ENCODE measurements around the gene FASLG.
A peak's percentile ranks its signal among the peaks of the same experiment; 100 is the strongest.

Gene FASLG

DNA sequence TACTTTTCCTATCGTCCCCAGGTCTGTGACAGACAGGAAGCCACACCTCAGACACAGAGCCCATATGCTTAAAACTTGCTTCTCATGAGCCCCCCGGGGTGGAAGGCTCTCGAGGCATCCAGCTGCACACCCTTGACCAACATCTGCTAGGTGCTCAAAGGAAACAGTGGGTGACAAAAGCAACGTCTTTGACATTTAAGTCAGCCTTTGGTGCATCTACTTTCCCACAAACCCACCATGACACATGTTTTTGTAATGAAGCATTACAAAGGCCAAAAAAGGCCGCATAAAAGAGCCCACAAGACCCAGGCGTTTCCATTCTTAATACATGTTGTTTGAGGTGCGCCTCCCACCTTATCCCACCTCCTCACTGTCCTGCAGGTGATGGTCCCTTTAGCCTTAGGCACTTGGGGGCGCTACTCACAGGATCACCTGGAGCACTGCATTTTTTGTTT lies 11.8 kb upstream of the FASLG start:
- FAIRE-seq = no peak

DNA sequence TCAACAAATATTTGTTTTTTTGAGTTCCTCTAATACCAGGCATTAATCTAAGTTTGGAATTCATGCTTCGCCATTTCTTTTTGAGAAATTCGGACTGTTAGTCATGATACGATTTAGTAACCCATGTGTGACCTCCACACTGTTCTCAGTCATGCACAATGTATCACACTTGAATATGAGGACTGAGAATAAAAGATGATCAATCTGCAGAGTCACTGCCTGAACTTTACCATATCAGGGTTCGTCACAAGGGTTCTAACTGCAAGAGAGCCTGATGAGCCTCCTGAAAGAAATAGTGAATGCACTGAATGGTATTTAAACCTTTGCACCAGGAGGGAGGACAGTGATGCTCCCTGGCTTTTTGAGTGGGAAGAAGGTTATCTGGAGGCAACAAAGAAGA lies 10.9 kb upstream of the FASLG start:
- no peak for FAIRE-seq

DNA sequence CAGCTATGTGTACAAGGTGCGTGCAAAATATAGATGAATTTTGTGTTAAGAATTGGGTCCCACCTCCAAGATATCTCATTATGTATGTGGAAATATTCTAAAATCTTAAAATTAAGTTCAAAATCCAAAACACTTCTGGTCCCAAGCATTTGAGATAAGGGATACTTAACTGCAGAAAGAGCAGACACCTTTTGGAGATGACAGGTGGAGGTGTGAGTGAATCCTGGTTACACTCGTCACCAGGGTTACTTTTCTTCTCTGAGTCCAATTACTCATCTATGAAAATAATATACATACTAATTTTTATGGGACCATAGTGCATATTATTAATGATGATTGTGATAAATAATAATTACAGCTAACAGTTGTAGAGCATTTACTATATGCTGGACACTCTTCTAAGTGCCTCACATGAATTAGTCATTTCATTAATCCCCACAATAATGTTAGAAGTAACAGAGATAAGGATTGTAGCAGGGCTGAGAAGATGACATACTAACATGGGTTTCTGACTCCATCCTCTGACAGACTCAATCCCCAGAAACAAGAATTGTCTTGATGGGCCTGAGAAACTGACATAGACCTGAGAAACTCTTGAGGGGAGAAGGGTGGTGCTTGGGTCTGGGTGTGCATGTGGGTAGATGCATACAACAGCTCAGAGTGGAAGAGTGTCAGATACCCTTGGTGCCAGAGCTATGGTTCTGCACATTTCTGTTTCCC lies 8.3 kb upstream of the FASLG start:
- no peak for FAIRE-seq

DNA sequence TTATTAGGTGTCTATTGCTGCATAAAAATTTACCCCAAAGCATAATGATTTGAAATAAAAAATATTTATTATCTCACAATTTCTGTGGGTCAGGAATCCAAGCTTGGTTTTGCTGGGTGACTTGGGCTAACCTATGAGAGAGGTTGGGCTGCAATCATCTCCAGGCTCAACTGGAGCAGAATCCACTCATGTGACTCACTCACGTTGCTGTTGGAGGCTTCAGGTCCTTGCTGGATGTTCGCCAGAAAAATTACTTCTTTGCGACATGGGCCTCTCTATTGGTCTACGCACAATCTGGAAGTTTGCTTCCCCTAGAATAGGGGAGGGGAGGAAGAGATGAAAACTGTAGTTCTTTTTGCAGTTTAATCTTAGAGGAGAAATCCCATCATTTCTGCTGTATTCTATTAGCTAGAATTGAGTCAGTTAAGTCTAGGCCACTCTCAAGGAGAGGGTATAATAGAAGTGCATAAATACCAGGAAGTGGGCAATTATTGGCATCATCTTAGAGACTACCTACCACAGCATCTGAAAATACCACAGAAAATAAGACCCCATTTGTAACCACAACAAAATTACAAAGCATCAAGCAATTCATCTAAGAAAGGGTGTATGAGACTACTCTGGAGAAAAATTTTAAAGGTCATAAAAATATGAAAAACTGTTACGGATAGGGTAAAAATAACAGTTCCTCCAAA lies 5.7 kb upstream of the FASLG start:
- FAIRE-seq = no peak

DNA sequence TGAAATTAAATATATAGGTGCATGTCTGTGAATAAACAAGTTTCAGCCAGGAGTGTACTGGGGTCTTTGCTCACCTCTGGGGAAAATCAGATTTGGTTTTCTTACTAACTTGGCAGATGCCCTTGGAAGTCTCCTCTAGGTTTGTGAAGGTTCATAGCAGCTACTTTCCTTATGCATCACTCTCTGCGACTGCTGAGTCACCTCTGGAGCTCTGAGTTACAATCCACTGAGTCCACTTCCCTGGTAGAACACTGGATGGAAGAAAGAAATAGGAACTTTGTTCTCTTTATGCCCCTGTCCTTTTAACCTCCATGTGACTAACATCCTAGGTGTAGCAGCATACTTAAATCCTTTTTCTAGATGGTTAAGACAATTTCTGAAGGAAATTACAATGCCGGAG lies 4.4 kb upstream of the FASLG start:
- no peak for FAIRE-seq

DNA sequence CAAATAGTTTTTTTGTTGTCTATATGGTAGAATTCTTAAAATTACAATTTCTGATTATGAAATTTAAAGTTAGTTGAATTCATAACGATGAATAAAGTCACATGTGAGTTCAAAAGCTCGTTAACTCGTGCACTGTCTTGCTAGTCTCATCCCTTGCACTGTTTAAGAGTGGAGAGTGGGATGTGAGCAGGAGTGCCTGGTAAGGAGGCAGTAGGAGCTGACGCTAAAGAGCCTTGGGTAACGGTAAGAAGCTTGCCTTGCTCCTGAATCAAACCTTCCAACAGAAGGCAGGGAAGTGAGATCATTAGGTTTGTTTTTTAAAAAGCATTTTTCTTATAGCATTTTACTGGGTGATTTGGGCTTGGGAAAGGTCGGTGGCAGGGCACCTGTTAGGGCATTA lies 2.3 kb upstream of the FASLG start:
- FAIRE-seq = no peak

DNA sequence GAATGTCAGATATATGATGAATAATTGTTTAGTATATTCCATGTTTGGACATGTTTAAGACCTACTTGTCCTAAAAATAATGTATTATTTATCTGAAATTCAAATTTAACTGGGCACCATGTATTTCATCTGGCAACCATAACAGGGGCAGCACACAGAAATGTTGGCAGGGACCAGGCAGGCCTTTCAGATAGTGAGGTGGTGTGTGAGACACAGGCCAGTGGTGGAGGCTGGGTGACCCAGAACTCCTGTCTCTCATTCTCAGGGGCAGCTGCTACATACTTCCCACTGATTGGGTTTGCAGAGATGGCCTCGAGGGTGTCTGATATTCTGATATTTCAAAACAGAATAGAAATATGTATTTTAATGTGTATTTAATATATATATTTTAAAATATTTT lies 1.3 kb upstream of the FASLG start:
- no peak for FAIRE-seq

DNA sequence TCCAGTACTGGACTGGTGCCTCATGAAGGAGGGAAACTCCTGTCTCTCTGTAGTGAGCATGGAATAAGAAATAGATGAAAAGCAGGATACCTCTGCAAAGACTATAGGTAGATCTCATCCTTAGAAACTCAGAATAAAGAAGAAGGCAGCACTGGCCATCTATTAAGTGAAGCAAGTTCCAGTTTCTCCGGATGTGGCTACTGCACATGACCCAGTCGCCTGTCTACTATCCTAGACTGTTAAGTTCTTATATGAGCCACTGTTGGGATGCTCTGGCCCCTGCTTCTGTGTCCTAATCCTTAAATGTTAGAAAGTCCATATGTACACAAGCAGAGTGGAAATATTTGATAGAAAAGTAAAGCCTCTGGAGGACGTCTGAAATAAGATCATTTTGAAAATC lies 2.2 kb downstream of the FASLG start:
- FAIRE-seq = no peak

DNA sequence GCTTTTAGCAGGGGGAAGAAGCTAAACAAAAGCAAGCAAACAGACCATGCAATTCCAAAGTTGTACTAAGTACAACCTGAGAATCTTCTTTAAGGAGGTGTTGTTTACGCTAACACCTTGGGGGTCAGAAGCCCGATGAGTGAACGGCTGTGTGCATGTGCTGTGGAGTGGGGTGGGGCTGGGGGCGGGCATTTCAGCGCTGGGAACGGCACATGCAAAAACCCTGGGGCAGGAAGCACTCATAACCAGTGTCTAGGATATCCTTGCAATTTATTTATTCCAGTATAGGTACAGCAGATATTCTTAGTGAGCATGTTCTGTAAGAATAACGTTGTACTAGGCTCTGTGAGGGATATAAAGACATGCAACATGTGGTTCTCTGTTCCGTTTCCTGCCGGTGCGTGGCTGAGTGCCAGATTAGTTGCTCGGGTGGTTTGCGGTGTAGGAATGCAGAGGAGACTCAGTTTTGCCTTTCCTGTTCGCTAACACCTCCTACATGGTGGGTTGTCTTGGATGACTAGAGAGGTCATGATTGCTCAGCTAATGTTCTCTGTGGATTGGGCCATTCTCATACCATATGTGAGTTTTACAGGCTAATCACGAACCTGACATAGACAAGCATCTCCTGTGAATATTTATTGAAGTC lies 3.7 kb downstream of the FASLG start:
- FAIRE-seq = no peak

DNA sequence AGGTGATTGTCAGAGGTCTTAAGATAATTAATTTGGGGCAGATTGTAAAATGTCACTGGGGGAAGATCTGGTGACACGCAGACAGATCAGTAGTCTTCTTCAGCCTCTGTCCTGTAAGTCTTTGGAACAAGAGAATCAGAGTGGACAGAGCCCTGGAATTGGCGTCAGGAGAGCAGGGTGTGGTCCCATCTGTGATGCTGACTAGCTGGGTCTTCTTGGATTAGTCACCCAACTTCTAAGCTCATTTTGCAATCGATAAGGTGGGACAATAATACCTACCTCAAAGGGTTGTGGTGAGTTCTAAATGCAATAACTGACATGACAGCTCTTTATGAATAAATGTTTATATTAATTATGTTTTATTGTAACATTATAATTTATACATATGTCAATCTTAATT lies 4.8 kb downstream of the FASLG start:
- FAIRE-seq = no peak

DNA sequence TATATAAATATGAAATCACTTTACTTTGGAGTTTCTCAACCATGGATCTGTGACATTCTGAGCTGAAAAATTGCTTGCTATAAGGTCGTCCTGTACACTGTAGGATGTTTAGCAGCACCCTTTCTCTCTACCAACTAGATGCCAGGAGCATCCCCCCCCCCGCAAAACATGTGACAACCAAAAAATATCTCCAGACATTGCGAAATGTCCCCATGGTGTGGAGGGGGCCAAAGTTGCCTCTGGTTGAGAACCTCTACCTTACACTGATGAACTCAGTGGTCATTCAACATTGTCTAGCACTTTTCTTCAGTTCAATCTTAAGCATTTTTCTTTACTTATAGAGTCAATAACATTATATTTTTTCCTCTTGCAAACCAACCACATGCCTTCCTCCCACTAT lies 9.2 kb downstream of the FASLG start:
- FAIRE-seq = no peak

DNA sequence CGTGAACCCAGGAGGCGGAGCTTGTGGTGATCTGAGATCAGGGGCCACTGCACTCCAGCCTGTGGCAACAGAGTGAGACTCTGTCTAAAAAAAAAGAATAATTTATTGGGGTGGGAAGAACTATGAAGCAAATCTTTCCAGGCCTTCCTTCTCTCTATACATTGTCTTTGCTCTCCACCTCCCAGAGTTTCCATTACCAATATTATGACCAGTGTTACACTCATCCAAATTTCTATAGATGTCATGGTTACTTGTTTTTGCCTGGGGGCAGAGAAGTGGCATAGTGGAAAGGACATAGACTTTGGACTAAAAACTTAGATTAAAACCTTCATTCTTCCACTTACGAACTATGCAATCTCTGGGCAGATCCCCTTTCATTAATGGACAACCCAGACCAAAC lies 10.1 kb downstream of the FASLG start:
- FAIRE-seq = no peak

DNA sequence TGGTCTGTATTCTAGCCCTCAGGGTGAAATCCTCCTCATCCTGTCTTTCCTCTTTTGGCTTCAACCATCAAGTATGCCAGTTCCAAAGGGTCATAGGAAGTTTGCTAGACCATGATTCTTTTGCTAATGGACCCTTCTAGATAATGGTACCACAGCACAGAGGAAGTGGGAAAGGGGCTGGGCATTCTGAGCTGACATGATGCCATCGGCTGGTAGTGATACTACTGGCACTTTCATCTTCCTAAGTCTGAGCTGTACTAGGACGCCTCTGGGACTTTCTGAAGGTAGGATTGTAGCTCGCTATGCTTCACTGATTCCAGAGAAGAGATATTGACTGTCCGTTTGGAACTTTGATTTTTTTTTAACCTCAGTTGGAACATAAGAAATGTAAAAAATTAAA lies 11.4 kb downstream of the FASLG start:
- no peak for FAIRE-seq

DNA sequence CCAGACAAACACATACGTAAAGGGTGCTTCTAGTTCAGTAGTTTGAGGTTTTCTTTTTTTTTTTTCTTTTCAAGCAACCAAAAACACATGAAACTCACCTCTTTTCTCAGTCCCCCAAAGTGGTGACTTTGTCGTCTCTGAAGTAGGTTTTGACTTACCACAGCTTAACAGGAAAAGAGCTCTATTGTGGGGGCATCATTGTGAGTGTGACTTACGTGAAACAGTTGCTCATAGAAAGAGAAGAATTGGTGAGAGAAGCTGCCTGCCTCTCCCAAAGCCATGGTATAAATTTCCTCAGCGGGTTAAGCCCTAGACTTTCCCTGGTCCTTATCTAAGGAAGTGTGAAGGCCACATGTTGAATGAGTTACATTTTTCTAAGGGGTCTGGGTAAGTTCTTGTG lies 11.9 kb downstream of the FASLG start:
- FAIRE-seq = no peak

DNA sequence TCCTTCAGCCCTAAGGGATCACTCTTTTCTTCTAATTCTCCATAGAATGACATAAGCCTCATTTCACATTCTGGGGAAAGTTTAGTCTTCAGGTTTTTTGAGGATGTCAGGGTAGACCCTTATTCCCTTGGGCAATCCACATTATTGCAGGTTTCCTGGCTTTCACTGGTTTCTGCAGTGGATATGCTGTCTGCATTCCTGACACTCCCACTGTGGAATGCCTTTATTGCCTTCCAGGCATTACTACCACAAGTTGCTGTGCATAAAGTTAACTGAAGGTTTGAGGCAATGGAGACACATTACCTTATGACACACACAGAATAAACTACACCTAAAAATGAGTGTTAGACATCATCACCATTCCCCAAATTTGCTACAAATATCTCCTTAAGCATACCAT lies 12.7 kb downstream of the FASLG start:
- FAIRE-seq = no peak

DNA sequence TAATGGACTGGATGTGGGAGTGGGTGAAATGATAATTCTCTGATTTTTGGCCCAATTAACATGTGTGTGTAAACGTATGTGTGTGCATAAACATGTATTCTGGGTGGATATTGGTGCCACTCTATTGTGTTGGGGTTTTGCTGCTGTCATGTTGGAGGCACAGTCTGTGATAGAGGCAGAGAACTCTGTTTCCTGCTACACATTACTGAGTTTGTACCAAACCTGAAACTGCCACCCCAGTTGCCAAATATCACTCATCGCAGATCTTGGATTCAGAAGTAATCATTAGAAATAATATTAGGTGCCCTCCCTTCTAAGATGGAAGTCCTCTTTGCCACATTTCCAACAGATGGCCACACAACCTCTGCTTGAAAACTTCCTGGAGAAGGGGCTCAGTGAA lies 13.8 kb downstream of the FASLG start:
- no peak for FAIRE-seq

DNA sequence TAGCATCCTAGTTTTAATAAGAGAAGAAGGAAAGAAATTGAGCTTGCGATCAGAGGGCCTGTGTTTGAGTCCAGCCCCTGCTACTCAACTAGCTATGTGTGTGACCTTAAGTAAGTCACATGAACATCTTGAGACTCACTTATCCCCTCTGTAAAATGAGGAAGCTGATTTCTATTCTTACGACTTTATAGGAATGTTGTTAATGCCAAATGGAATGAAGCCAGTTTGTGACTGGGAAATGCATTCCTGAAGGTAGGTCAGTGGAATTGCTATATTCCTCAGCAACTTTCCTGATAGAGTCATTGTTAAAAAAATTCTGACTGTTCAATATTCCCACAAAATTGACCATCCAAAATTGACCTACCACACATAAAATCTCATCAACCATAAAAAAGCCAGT lies 14.9 kb downstream of the FASLG start:
- no peak for FAIRE-seq

DNA sequence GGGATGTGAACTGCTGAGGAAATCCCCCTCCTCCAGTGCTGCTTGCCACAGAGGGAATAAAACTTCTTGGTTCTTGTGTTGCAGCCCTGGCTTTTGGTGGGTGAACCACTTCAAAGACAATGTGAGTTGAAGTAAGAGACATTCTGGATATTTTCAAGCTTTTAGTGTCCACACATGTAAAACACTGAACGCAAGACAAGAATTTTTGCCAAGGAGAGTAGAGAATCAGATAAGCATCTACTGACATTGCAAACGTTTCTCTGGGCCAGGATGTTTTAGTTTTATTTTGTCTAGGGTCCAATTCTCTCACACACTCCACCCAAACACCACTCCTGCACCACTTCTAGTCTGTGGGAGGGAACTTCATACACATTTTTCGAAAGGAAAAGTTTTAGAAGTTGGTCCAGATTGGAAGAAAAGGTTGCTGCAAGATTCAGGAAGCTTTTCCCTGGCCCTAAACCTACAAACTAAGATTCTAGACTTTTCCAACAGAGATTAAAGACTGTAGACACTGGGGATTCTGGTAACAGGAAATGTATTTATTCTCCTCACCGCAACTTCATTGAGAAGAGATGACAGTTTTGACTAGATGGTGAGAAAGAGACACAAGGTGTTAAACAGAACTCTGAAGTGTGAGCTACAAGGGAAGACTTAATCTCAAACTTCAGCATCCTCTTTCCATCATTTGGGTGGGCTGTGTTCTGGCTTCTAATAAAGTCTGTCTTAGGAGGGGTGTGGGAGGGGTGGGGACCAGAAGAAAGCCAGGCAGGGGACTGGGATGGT lies 16.1 kb downstream of the FASLG start:
- FAIRE-seq = peak; percentile 60

DNA sequence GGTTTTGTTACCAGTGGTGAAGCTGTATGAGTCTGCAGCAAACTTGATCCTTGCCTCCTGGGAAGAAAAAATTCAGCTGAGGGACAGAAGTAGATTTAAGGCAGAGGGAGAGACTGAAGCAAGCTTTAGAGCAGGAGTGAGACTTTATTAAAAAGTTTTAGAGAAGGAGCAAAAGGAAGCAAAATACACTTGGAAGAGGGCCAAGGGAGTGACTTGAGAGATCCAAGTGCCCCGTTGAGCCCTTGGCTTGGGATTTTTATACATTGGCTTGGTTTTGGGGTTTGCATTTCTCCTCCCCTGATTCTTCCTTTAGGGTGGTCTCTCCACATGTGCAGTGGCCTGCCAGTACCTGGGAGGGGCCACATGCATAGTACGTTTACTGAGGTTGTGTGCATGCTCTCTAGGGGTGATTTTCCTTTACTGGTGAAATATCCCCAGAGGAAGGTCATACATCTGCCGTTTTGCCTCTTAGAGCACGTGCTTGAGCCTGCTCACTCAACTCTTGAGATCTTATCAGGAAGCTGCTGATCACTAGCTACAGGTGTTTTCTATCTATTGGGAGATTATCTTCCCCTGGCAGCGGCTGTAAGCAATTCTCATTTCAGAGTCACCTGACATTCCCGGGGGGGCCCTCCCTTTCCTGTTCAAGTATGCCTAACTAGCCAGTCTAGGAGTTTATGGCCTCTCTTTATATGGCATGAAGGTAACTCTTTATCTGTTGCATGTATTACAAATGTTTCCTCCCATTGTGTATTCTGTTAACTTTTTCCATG lies 20.3 kb downstream of the FASLG start:
- no peak for FAIRE-seq

DNA sequence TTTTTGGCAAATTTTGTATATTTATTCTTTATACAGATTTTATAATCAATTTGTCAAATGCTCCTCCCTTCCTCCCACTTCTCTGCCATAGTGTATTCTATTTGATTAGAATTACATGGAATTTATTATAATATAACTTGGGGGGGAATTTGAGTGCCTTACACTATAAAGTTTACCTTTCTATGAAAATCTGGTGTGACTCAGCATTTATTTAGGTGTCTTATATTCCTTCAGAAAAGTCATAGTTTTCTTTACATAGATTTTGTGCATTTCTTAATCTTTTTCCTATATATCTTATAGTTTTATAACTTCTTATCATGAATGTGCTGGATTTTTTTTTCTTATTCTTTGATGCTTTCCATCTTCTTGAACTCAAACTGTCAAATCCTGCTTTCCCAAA lies 21.3 kb downstream of the FASLG start:
- FAIRE-seq = no peak

DNA sequence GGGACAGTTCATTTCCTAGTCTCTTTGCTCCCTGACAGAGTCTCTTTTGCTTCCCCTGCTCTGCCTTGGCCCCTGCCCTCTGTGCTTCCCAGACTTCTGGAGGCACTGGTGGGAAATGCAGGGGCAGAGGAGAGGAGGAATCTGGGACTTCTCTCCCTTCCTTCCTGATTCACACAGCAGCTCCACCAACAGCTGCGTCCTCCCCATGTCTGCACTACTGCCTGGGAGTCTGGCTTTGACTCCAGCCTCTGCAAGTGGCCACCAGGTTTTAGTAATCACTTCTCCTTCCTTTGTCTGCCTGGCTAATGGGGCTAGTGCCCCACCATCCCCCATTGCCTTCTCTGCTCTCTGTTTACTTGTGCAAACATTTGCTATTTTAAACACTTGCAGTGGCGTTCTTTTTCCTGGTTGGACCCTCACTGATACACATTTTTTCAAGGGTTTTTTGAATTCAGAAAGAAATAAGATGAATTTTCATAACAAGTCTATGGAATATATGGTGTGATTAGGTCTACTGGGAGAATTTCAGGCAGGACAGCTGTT lies 21.9 kb downstream of the FASLG start:
- FAIRE-seq = no peak

DNA sequence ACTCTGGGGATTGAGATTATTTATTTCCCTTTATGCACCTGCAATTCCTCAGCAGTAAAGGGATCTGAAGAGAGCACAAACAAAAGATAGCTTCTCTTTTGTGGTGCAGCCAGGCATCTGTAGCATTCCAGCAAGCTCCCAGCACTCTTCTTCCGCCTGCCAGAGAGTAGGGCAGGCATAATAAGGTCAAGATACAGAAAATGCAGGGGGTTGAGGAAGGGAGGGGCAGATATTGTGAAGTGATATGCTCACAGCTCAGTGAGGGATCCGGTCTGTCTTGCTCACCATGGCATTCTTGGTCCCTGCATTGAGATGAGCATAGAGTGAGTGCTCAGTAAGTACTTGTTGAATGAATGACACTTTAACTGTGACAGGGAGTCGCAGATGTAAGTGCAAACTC lies 23.9 kb downstream of the FASLG start:
- no peak for FAIRE-seq

All from endometrium (tissue), 2 donors.